Measurements from ENCODE around the gene FBLL1.
A peak's percentile ranks its signal among the peaks of the same experiment; 100 is the strongest.
"Not testable (repeated sequence)": the region's sequence is repeated elsewhere in the genome, so short reads cannot be mapped to it uniquely, and the experiment has no call there.

Gene FBLL1

DNA sequence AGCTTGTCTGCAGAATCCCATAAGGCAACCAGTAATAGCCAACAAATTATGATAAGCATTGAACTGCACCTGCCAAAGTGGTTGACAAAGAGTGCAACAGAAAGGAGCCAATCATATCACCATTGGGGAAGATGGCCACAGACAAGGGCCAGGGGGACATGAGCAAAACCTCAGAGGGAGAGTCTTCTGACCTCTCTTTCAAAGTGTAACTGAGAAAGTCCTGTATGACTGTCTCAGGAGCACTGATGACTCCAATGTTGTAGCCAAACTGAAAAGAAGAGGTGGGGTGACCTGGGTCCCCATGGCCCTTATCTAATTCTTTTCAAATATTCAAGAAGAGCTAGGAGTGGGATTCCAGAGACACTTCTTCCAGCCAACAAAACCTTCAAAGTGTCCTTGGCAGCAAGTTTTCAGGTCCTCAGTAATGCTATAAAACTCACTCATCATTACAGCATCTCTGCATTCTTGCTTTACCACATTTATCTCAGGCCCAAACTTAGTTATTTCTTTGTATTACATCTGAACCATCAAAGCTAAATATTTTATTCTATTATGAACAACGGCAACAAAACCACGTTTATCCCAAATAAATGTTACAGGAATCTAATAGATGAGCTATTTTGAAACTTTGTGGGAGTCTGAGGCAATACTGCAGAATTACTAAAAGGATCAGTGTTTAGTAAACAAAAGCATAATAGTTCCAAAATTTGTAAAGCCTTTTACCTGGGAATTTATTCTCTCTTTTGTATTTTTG, 24.4 kb downstream of the FBLL1 start:
- DNase-seq = no peak

DNA sequence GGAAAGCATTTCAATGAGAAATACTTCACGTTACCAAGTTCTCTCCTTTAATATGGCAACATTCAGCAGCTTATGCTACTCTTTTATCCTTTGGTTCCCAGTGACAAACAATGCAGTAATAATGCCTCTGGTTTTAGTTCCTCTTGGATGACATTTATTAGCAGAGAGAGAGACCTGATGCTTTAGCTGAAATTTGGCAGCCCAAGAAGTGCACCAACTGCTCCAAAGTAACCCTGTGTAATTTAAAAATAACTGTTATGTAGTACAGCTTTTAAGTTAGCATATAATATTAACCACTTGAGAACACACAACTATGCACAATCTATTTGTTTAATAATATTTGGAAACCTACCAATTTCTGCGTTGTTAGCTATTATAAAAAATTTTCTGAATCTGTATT, 28.3 kb downstream of the FBLL1 start:
- peak; percentile 20 for DNase-seq

DNA sequence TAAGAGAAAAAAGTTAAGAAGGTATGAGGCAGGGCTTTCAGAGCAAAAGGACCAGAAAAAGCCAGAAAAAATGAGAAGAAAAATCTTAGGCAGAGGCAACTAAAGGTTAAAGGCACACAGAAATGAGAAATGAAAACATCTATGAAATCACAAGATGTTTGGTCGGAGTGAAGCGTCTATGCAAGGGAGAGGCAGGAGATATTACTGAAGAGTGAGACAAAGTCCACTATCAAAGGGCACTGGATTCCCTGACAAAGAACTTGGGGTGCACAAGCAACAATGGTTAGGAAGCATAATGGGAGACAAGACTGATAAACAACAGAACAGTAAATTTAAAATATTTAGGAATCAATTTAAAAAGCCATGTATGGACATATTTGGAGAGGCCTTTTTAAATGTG, 33.2 kb downstream of the FBLL1 start:
- no peak for DNase-seq

DNA sequence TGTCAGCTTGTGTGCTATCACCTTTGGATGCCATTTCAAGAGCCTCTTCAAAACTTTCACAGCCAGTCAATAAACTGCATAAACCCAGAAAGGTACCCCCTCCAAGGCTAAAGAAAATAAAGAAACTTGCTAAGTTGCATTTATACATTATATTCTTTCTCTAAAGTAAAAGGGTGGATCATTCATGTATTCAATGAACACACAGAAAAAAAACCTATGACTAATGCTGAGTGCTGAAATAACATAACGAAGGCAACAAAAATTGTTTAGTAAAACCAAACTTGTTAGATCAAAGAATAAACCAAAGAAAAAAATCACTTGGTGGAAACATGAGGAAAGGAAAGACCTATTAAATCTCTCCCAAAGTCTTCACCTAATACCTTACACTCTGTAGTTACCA, 34.9 kb downstream of the FBLL1 start:
- no peak for DNase-seq

DNA sequence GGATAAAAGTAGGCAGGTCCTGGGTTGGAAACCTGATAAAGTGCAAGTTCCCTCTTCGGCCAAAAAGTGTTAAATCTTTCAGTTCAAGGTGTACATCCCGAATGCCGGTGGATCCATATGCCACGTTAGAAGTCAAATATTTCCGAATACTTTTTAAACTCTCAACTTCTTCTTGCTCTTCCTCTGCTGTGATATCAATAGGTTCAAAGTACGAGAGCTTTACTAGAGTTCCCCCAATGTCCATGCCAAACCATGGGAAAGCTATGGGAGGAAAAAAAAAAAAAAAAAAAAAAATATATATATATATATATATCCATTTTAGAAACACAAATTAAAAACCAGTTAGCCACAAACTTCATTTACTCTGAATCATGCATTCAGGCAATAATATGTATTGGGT, 39.6 kb downstream of the FBLL1 start:
- DNase-seq = no peak

DNA sequence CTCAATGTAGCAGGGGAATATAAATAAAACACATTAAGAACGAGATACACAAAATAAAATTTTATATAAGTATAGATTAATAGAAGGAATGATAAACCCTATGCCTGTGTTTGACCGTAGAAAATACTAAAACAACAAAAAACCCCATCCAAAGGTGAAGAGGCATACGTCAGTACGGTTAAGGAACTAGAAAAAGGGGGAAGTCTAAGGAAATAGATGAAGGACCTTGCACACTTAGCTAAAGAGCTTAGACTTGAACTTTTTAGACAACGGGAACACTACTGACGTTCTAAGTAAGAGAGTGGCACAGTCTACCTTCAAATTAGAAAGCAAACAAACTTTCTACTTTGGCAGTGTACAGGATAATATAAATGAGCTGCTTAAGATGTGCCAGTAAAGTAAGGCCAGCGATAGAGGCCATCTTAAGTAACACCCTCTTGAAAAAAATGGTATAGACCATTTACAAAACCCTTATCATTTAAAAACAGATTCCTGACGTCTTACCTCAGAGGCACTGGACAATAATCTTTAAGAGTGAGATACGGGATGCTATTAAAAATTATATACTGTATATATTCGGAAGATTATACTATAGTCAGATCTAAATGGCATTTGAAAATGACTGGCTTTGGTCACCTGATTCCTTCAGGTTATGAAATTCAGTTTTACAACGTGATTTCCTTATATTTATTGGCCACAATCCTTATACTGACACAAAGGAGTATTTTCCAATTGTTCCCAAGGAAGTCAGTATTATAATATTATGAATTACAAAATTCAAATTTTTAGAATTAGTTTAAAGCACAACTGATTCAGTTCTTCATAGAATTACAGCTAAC, 41.6 kb downstream of the FBLL1 start:
- no peak for DNase-seq

DNA sequence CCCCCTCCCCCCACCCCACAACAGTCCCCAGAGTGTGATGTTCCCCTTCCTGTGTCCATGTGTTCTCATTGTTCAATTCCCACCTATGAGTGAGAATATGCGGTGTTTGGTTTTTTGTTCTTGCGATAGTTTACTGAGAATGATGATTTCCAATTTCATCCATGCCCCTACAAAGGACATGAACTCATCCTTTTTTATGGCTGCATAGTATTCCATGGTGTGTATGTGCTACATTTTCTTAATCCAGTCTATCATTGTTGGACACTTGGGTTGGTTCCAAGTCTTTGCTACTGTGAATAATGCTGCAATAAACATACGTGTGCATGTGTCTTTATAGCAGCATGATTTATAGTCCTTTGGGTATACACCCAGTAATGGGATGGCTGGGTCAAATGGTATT, 44.6 kb downstream of the FBLL1 start:
- not testable (repeated sequence) for DNase-seq

DNA sequence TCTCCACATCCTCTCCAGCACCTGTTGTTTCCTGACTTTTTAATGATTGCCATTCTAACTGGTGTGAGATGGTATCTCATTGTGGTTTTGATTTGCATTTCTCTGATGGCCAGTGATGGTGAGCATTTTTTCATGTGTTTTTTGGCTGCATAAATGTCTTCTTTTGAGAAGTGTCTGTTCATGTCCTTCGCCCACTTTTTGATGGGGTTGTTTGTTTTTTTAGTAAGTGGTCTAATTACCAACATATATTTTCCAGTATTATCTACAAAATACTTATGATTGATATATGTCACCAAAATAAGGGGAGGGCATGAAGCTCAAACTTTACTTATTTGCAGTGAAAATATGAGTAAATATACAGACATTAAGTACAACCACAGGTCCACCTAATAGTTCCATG, 45.1 kb downstream of the FBLL1 start:
- DNase-seq = not testable (repeated sequence)

DNA sequence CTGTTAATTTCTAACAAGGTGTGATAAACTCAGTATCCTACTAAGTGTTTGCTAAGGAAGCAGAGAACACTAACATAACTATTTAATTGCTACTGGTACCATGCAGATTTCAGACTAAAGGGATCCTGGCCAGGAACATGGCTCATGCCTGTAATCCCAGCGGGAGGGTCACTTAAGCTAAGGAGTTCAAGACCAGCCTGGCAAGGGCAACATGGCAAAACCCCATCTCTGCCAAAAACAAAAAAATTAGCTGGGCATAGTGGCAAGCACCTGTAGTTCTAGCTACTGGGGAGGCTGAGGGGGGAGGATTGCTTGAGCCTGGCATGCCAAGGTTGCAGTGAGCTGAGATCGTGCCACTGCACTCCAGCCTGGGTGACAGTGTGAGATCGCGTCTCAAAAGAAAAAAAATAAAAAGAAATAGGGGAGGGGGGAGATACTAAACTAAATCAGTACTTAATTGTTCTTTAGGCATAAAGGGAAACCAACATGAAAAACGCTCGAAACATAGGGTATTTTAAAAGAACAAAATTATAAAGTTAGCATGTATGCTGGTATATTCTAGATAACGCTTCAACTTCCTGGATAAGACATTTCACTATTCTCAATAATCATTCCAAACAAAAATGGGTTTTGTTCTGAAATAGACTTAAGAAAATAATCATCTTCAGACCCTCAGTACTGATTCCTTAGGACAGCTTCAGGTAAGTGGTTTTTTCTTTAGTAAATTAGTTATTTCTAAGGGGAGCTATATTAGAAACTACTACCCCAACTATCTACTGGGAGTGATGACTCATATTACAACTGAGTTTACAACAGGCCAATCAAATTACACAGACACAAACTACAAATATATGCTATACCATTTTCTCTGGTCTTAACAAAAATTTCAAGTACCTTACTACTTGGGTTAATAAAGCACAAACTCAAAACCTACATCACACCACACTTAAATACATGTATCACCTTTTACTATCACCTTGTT, 46.6 kb downstream of the FBLL1 start:
- DNase-seq = no peak

DNA sequence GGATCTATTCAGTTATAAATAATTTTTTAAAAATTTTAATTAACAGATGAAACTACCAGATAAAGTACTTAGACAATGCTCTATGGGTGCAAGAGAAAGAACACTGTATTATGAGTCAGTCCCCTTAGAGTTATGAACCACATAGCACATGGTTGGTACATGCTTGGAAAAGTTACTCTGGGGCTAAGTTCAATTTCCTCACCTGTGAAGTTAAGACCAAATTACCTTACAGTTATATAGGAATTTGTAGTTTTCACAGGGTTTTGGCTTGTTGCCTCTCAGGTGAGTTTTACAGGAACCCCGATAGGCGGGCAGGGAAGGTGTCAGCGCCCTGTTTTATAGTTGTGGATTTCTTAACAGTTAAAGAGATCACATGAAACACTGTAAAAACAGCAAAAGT, 48.9 kb downstream of the FBLL1 start:
- no peak for DNase-seq

DNA sequence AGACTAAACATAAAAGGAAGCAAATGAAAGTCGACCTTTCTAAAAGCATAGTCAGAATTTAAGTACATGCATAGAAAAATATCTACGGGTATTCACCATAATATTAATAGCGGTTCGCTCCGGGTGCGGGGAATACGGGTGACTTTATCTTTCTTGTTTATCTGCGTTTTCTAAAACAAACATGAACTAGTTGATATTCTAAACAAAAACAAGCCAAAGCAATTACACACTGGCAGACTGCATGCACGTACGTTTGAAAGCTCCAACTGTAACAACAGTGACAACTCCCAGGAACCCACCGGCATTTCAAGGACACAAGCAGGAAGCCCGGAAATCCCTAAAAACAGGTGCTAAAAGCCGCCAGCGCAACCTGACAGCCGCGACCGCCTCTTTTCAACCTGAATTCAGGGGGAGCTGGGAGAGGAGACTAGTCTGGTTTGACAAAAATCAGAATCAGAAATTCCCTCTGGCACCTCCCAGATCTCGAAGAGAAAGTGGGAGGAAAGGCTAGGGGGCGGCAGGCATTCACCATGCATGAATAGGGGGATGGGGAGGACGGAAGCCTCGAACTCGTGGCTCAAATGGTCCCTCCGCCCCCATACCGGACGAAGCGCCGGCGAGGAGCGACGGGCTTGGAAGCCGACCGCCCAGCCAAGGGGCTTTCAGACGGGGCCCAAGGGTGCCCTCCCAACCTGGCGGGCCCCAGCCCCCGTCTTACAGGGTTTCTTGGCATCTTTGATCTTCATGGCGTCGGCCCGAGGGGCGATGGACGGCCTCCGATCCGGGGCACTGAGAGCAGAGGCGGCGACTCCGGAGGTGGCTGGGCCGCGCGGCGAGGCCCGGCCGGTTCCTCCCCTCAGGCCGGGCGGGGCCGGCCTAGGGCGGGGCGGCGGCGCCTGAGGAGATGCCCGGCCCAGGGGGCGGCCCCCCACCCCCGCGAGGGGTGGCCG, 49.7 kb downstream of the FBLL1 start, which contains the start of gene PANK3:
TSS of gene PANK3 (minus strand) at position 831 of the 950 bp plus-strand sequence. CDS start at position 746, 85 bp downstream.
- peak; percentile 39 for DNase-seq

DNA sequence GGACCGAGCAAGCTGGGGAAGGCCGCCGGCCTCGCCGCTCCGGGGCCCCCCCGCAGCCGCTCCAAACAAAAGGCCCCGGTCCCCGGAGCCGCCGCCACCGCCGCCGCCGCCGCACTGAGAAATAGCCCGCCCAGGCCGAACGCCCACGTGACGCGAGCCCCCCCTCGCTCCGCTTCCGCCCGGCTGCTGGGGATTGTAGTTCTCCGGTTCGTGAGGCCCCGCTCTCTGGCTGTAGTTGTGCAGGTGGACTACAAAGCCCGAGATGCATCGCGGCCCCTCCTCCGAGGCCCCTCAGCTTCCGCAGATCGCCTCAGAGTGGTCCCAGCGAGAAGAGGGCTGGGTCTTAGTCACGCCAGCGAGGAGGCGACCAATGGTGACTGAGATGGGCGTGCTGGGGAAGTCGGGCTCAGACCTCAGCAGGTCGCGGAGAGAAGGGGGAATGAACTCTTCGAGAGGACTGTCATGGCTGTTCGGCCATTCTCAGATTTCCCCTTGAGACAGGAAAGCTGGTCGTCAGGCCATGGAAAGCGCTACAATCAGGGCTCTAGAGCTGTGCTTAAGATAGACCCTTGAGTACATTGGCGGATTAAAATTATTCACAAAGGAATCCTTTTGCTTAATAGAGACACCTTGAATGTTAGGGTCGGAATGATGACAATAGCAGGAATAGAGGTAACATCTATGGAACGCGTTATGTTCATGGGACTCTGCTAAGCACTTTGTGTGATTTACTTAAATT, 50.6 kb downstream of the FBLL1 start:
- DNase-seq = peak; percentile 99

DNA sequence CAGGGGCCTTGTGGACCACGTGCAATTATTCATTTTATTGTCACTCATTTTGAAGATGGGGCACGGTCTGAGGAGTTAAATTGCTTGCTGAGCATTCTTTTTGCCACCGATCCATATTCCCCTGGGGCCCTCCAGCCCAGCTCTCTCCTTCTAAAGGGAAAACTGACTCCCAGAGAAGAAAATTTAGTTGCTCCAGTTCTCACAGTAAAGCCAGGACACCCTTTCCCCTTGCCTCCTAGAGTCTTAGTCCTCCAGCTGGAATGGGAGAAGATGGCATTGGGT, 51.1 kb downstream of the FBLL1 start:
- DNase-seq = no peak
